Glutamatergic neuron (in vitro differentiated cells): ENCODE data around the gene JAK3. TPM values are rescaled to one million over a fixed set of nuclear protein-coding genes. Genes with fewer than 3 reads are reported as not detected.
A peak's percentile ranks its signal among the peaks of the same experiment; 100 is the strongest.

Experiments used
- DNase-seq: peaks from one replicate; pipeline ENCODE4 v3.0.0; 2022
- H3K27ac Mint-ChIP-seq: one replicate; pipeline ENCODE4 v1.8.0; 2020; ENCODE audit warnings: mild to moderate bottlenecking, mixed read lengths, inconsistent platforms; ENCODE audit not compliant: unreplicated experiment
- H3K27me3 Mint-ChIP-seq: one replicate; pipeline ENCODE4 v1.8.0; 2020; ENCODE audit warnings: mild to moderate bottlenecking, moderate library complexity, mixed read lengths, inconsistent platforms; ENCODE audit not compliant: unreplicated experiment
- H3K36me3 Mint-ChIP-seq: one replicate; pipeline ENCODE4 v1.8.0; 2020; ENCODE audit warnings: mild to moderate bottlenecking, mixed read lengths, inconsistent platforms; ENCODE audit not compliant: unreplicated experiment
- H3K4me1 Mint-ChIP-seq: one replicate; pipeline ENCODE4 v1.8.0; 2020; ENCODE audit warnings: mild to moderate bottlenecking, low read depth, mixed read lengths, inconsistent platforms; ENCODE audit not compliant: unreplicated experiment
- H3K4me3 Mint-ChIP-seq: one replicate; pipeline ENCODE4 v1.8.0; 2020; ENCODE audit warnings: mild to moderate bottlenecking, mixed read lengths, inconsistent platforms; ENCODE audit not compliant: unreplicated experiment
- H3K9me3 Mint-ChIP-seq: one replicate; pipeline ENCODE4 v1.8.0; 2020; ENCODE audit warnings: mild to moderate bottlenecking, moderate library complexity, mixed read lengths, inconsistent platforms; ENCODE audit not compliant: unreplicated experiment
- CTCF ChIP-seq: fragments of 200-600 bp; sonication (generic); IDR thresholded peaks from one replicate; pipeline ENCODE4 v1.5.0; 2021; ENCODE audit not compliant: partially characterized antibody, unreplicated experiment
- total RNA-seq: library from RNA; stranded (reverse); fragmentation: NEBNext Ultra II Directional; extraction: Animal tissue kit (Norgen Biotek cat#: 25700); gene quantifications from one replicate; pipeline ENCODE4 v1.2.1, GENCODE V29; 2021; ENCODE audit not compliant: unreplicated experiment

Gene JAK3
- total RNA-seq, 1 donor from 2014 or later = 1.3 TPM

DNA sequence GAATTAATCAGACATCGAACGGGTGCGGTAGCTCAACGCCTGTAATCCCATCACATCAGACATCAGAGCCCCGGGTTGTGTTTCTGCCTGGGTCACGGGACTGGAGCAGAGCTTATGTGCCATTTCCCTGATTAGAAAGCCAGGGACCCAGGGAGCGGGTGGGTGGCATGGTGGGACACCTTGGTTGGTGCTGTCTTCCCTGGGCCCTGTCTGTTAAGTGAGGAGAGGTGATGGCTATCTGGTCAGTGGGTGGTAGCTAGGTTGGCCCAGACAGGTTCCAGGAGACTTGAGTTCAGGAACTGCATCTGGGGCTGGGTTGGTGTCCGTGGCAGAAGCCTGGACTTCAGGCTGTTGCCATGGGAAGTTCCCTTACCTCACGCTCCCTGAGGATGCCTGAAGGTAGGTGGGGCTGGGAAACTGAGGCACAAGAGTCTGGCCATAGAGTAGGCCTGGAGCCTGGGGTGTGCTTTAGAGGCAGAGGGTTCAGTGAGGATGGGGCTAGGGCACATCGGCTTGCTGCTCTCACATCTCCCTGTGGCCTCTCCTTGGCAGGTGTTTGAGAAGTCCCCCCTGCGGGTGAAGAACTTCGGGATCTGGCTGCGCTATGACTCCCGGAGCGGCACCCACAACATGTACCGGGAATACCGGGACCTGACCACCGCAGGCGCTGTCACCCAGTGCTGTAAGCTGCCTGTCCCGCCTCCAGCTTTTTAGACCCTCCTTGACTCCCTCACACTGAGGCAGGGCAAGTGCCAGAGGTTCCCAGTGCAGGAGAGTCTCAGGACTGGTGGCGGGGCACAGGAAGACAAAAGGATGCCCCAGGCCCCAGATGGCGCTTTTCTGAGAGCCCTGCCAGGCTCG, 14.0 kb upstream of the JAK3 start:
- Mint-ChIP-seq H3K36me3 (no peaks in the 10 kb centered on the region), H3K9me3 (peaks cover 16% of the 10 kb centered on the region), H3K4me1 (peaks cover 10% of the 10 kb centered on the region), H3K27me3 (peaks cover 11% of the 10 kb centered on the region), H3K27ac (peak overlapping the region; percentile 98), H3K4me3 (peak overlapping the region; percentile 98)
- no peak for DNase-seq
- no peak for TF ChIP-seq CTCF

- peaks cover 16% of the 10 kb centered on the region for H3K9me3 Mint-ChIP-seq
- peaks cover 11% of the 10 kb centered on the region for H3K27me3 Mint-ChIP-seq
- peak overlapping the region; percentile 98 for H3K27ac Mint-ChIP-seq
- no peaks in the 10 kb centered on the region for H3K36me3 Mint-ChIP-seq
- H3K4me1 Mint-ChIP-seq = peaks cover 10% of the 10 kb centered on the region
- DNase-seq = no peak
- H3K4me3 Mint-ChIP-seq = peak overlapping the region; percentile 98
- TF ChIP-seq CTCF = no peak
These were observed 13.2 kb upstream of the JAK3 start for GRCh38 chr19:17860993-17861360.

DNA sequence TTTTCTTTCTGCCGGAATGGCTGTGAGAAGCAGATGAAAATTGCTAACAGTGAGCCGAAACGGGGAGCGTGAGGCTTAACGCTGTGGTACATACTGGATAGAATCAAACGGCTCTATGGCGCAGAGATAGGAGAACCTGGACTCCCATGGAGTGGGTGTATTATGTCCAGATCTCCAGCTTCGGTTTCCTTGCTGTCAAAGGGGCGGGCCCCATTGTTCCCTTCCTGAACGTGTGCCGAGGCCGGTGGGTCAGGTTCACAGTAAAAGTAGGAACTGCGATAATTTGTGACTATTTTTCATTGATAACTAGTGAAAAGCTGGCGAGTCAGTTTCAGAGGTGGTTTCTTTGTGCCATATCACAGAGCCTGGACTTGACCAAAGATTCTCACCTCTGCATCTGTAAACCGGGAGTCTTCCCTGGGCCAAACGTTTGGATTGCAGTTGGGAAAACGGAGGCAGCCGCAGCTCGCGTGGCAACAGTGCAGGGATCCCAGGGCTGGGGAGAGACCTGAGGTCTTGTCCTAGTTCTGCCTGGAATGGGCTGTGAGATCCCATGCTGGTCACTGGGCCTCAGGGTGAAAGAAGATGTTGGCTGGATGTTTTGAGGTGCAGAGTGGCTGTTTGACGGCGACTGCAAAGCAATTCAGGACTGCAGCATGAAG, 12.7 kb upstream of the JAK3 start:
- DNase-seq = no peak
- Mint-ChIP-seq H3K27me3 (peaks cover 8% of the 10 kb centered on the region), H3K27ac (peak overlapping the region; percentile 98), H3K4me1 (peaks cover 10% of the 10 kb centered on the region), H3K9me3 (peaks cover 16% of the 10 kb centered on the region), H3K36me3 (no peaks in the 10 kb centered on the region), H3K4me3 (peak overlapping the region; percentile 98)
- no peak for TF ChIP-seq CTCF

GRCh38 chr19:17859533-17860330, 11.9 kb upstream of the JAK3 start, which contains the start of gene RPL18A:
RPL18A (plus strand) TSS chr19:17859910; CDS start chr19:17859957, 47 bp downstream.
- TF ChIP-seq CTCF = peak; percentile 50
- Mint-ChIP-seq H3K4me3 (peak within 1 kb of the TSS; percentile 98), H3K9me3 (peaks cover 16% of the 10 kb centered on the region), H3K4me1 (peaks cover 10% of the 10 kb centered on the region), H3K27ac (peak within 1 kb of the TSS; percentile 98), H3K27me3 (peaks cover 8% of the 10 kb centered on the region), H3K36me3 (no peaks in the 10 kb centered on the region)
- peak; percentile 98 for DNase-seq
